Cardiac septum (tissue), 1 donor: ENCODE measurements around the gene SIPA1L2. TPM values are rescaled to one million over a fixed set of nuclear protein-coding genes. Genes with fewer than 3 reads are reported as not detected.

Experiments used
- DNase-seq: peaks from one replicate; pipeline ENCODE4 v3.0.0-alpha.2; 2020; ENCODE audit warnings: low spot score
- intact Hi-C: fragments of 100-400 bp; cut with DNase I; formaldehyde crosslinking; loops from one replicate; pipeline ENCODE4 v1.14.0; 2022
- total RNA-seq: library from RNA; stranded (reverse); fragmentation: NEBNext Ultra II Directional; extraction: Animal tissue kit (Norgen Biotek cat#: 25700); gene quantifications from one replicate; pipeline ENCODE4 v1.2.1, GENCODE V29; 2021
- donor health status: DM: no; HTN: no; CAD: no.

The SIPA1L2 gene
- total RNA-seq, 1 donor from 2014 or later: 98.7 TPM

GRCh38 chr1:232653789-232654188 is 23.9 kb upstream of the SIPA1L2 start:
- no peak for DNase-seq
- intact Hi-C loops: no loop called here

DNA sequence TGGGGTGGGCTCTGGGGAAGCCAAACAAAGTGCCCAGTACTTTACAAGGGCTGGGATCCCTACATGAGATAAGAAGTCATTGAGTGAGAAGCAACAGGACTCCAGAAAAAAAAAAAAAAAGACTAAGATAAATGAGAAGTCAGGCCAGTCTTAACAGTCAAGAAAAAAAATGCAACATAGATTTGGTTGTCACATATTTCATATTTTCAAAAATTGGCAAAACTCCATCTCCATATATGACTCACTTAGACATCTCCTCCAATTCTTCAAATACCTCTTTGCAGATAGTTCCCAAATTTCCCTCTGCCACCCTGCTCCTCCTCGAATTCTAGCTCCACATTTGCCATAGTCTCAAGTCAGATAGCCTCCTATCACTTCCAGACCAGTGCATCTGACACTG is 20.9 kb upstream of the SIPA1L2 start:
- intact Hi-C loops: no loop called here
- DNase-seq: no peak

- intact Hi-C loops: no loop called here
Observed at GRCh38 chr1:232650418-232650817, 20.5 kb upstream of the SIPA1L2 start.

GRCh38 chr1:232648316-232648715 is 18.4 kb upstream of the SIPA1L2 start:
- DNase-seq: no peak
- intact Hi-C loops: no loop called here

More at GRCh38 chr1:232650418-232650817, 20.5 kb upstream of the SIPA1L2 start:
- DNase-seq: no peak

- intact Hi-C loops: no loop called here
- DNase-seq: no peak
Observed at GRCh38 chr1:232644209-232644608, 14.3 kb upstream of the SIPA1L2 start.

- no peak for DNase-seq
- intact Hi-C loops: no loop called here
Observed at GRCh38 chr1:232643251-232643650, 13.3 kb upstream of the SIPA1L2 start.

DNA sequence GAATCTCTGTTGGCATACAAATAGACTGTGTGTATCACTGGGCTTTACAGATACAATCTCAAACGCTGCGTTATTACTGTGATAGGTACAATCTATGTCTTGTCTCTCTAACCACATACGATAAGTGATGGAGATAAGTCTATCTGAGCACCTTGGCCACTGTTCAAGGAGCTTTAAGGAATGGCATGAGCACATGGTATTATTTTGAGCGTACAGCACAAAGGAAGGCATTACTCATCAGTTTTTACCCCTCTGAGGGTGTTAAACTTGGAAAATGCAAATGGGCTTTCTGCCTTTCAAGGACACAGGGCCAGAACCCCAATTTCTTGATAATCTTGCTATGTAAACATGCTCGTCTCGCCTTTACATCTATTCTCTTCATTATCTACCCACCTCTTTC is 11.6 kb upstream of the SIPA1L2 start:
- DNase-seq: no peak
- intact Hi-C loops: no loop called here

GRCh38 chr1:232636799-232637198 is 6.9 kb upstream of the SIPA1L2 start:
- DNase-seq: no peak
- intact Hi-C loops: loop anchor here (2.0 to 5.0 kb wide), 2 partner anchors 388 to 536 kb away; no protein-coding TSS in a partner anchor

- DNase-seq: no peak
- intact Hi-C loops: loop anchor here (2.0 to 5.0 kb wide), 3 partner anchors 389 to 605 kb away; no protein-coding TSS in a partner anchor
Observed at GRCh38 chr1:232635778-232636356, 5.9 kb upstream of the SIPA1L2 start.

GRCh38 chr1:232635279-232635678 is 5.3 kb upstream of the SIPA1L2 start:
- no peak for DNase-seq
- intact Hi-C loops: loop anchor here (2.0 to 5.0 kb wide), 2 partner anchors 537 to 606 kb away; no protein-coding TSS in a partner anchor

DNA sequence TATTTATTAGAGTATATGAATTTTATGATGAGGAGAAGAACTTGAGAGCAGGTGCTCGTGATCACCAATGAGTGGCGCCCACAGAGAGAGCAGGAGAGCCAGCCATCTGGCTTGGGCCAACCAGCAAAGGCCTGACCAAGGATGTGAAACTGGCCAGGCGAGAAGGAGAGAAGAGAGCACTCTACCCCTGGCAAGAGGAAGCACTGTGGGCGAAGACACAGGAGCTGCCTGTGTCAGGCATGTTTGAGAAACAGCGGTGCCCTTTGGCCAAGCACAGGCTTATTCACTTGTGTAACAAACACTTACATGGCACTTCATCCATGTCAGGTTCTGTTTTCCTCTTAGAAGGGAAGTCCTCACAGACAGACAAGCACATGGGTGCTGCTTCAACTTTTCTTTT is 4.2 kb upstream of the SIPA1L2 start:
- DNase-seq: no peak
- intact Hi-C loops: loop anchor here (2.0 to 5.0 kb wide), 2 partner anchors 318 to 607 kb away; partner anchors contain the start of gene NTPCR

DNA sequence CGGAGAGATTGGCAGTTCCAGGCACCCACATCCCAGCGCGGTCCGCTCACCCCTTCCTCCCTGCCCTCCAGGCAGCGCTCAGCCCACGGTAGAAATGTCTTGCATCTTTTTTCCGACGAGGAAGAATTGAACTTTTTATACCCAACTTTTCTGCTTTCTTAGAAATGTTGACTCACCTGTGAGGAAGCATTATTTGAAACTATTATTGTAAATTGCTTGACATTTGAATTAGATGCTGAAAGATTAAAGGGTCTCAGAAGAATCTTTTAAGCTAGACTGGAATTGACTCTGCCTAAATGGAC is 912 bp upstream of the SIPA1L2 start:
- intact Hi-C loops: loop anchor here (5.0 kb wide), 1 partner anchor 321 kb away; the partner anchor contains the start of gene NTPCR

GRCh38 chr1:232629250-232630046 is 485 bp downstream of the SIPA1L2 start:
- DNase-seq: peak; percentile 80
- intact Hi-C loops: loop anchor here (2.0 to 10.0 kb wide), 9 partner anchors 75 to 875 kb away; partner anchors contain the start of gene NTPCR

More for the DNA sequence above, 912 bp upstream of the SIPA1L2 start:
- DNase-seq: no peak

DNA sequence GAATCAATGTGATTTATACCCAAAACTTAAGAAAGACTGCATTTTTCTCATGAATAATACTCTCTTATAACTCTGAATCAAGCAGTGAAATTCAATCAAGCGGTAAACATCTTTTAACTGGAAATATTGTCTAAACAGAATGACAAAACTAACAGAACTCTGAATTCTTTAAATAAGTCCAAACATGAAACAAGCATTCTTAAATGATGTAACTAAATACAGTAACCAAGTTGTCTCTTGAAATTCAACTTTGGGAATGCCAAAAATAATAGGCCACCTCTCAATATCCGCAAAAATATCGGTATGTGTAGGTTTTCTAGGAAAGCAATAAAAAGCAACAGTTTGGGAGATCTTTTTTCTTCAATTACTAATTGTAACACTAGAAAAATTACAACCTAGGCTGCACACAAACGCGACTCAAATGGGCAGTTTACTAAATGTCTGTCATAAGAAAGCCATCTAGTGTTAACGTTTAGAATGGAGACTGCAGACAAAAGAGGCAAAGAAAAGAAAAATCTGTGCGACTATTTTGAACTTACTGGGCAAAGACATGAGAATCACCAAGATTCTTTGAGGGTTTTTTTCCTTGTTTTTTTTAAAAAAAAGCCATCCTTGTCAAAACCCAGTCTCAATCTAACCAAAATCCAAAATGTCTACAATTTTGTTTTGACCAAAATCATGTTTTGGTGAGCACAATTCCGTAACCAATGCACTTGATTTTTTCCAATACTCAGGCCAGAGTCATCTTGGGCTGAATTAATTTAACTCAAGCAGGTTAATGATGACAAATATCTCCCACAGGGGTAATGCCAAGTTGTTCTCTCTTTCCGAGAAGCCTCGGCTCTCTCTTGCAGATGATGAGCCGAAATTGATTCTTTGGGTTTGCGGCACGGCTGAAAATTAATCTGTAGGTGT is 1.3 kb downstream of the SIPA1L2 start:
- intact Hi-C loops: loop anchor here (2.0 to 10.0 kb wide), 8 partner anchors 74 to 874 kb away; no protein-coding TSS in a partner anchor

GRCh38 chr1:232627645-232628334 is 2.1 kb downstream of the SIPA1L2 start:
- DNase-seq: no peak
- intact Hi-C loops: loop anchor here (2.0 to 10.0 kb wide), 8 partner anchors 73 to 873 kb away; no protein-coding TSS in a partner anchor

More for the DNA sequence above, 1.3 kb downstream of the SIPA1L2 start:
- no peak for DNase-seq

GRCh38 chr1:232627171-232627570 is 2.8 kb downstream of the SIPA1L2 start:
- DNase-seq: no peak
- intact Hi-C loops: loop anchor here (5.0 to 10.0 kb wide), 6 partner anchors 140 to 872 kb away; no protein-coding TSS in a partner anchor

DNA sequence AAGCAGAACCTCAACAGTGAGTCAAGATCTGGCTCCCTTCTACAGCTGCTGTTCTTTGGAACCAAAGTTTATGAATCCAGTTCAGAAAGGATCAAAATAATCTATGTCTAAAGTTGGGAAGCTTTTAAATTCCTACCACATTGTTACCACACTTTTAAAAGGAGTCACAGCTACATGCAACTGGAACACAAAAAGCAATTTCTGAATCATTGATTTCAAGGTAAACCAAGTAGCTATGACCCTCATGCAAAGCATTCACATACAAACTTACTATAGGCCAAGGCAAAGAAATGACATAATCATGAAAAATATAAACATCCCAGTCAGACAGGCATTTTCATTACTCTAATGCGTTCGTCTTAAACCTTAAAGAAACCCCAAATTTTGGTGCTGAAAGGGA is 3.5 kb downstream of the SIPA1L2 start:
- intact Hi-C loops: loop anchor here (5.0 to 10.0 kb wide), 6 partner anchors 139 to 872 kb away; no protein-coding TSS in a partner anchor
- DNase-seq: no peak

DNA sequence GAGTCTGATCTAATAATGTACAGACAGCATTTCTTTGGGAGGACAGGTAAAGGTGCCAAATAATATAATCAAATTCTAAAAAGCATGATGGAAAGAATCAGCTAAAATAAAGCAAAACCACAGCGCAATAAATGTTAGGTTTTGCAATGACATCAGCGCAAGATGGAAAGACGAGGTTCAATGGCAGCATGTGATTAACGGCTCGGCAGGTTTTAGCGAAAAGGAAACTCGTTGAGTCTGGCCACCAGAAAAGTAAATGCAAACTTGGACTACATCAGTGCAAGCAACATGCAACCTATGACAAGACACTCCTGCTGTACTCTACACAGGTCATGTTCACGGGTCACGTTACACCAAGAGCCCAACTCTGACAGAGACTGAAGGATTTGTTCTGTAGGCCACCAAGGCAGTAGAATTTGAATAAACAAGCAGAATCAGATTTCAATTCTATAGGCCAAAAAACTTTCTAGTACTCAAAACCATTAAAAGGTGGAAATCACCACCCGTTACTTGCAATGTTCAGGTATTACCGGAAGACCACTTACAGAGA is 4.5 kb downstream of the SIPA1L2 start:
- no peak for DNase-seq
- intact Hi-C loops: loop anchor here (5.0 to 10.0 kb wide), 6 partner anchors 138 to 871 kb away; no protein-coding TSS in a partner anchor
